Muscle layer of colon (tissue), 2 donors: ENCODE results near the gene LACC1.

Experiments used
- H3K27ac ChIP-seq: one replicate; pipeline ENCODE4 v1.7.0; 2013; ENCODE audit warnings: low read depth, mild to moderate bottlenecking, low read length, moderate library complexity
- H3K27me3 ChIP-seq, 2 donors: one replicate each; pipeline ENCODE4 v1.7.0; 2013; ENCODE audit warnings: low read length in 2 of 2, mild to moderate bottlenecking in 2 of 2; ENCODE audit not compliant: insufficient read depth in 2 of 2, control insufficient read depth in 1 of 2
- H3K36me3 ChIP-seq: one replicate; pipeline ENCODE4 v1.7.0; 2013; ENCODE audit warnings: mild to moderate bottlenecking, low read length; ENCODE audit not compliant: insufficient read depth
- H3K4me1 ChIP-seq: one replicate; pipeline ENCODE4 v1.7.0; 2013; ENCODE audit warnings: mild to moderate bottlenecking, low read length; ENCODE audit not compliant: insufficient read depth
- H3K4me3 ChIP-seq, 2 donors: one replicate each; pipeline ENCODE4 v1.7.0; 2013; ENCODE audit warnings: low read length in 2 of 2, low read depth in 1 of 2, mild to moderate bottlenecking in 1 of 2, moderate library complexity in 1 of 2
- H3K9ac ChIP-seq: one replicate; pipeline ENCODE4 v1.7.0; 2013; ENCODE audit warnings: low read length
- H3K9me3 ChIP-seq: one replicate; pipeline ENCODE4 v1.7.0; 2013; ENCODE audit warnings: mild to moderate bottlenecking, low read length
- donor health status: abdominal sarcoma.
- donor health status: Adenocarcinoma of cecum.

Gene LACC1

DNA sequence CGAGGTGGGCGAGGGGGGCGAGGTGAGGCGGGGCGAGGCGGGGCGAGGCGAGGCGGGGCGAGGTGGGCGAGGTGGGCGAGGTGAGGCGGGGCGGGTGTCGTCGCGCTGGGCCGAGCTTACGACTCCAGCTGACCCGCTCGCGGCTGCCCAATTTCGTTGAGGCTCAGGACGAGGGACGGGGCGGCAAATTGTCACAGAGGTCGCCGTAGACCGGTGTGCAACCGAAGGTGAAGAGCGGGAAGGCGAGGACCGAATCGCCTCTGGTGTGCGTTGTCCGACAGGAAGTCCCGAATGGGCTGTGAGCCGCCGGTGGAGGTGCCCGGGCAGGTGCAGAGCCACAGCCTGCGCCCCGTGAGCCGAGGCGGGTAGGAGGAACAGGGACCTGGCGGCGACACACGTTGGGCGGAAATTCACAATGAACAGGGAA lies at the start of gene LACC1:
TSS of gene LACC1 (plus strand) at position 150 of the 427 bp plus-strand sequence. CDS start 1,082 bp downstream, outside the sequence.
- H3K4me3 ChIP-seq: peak within 1 kb of the TSS; percentile 68 to 74
- peak within 1 kb of the TSS; percentile 93 for H3K27ac ChIP-seq
- H3K36me3 ChIP-seq: no peaks in the 10 kb centered on the region
- H3K27me3 ChIP-seq: no peaks in the 10 kb centered on the region
- H3K4me1 ChIP-seq: peaks cover 12% of the 10 kb centered on the region
- H3K9me3 ChIP-seq: no peaks in the 10 kb centered on the region
- peak within 1 kb of the TSS; percentile 62 for H3K9ac ChIP-seq

DNA sequence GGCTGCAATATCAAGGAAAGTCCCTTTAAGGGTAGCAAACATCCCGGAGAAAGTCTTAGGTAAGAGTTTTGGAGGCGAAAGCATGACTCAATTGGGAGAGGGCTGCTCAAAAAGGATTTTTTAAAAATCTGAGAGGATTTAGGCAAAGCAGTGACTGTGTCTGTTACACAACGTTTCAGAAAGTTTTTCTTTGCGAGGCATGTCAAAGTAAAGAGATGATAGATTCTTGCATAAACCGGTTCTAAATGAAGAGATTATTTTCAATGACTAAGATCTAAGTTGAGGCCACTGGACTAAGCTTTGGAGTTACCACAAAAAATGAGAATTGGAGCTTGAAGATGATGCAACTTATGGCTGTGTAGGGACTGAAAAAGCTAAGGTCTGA lies 49.2 kb upstream of the LACC1 start:
- Histone ChIP-seq H3K9ac (no peak overlapping the region), H3K36me3 (no peaks in the 10 kb centered on the region), H3K4me3 (no peak overlapping the region), H3K27ac (no peak overlapping the region), H3K9me3 (no peaks in the 10 kb centered on the region), H3K4me1 (no peaks in the 10 kb centered on the region), H3K27me3 (no peaks in the 10 kb centered on the region)

DNA sequence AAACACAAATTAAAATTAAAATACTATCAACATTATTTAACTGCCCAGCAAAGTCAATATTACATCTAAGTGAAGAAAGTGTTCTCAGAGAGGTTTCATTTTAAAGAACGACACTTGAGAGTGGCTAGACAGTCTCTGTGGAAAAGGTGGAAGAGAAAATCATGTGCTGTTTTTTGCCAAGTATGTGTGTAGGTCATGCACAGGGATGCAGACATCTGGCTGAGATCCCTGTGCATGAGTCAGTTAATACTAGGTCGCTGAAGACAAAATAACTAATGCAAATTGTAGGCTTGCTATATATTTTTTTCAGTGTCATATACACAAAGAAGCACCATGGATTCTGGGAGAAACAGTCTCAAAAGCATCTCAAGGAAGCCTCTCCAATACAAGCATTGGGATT lies 48.6 kb upstream of the LACC1 start:
- no peak overlapping the region for H3K9ac ChIP-seq
- H3K27me3 ChIP-seq: no peaks in the 10 kb centered on the region
- H3K27ac ChIP-seq: no peak overlapping the region
- no peaks in the 10 kb centered on the region for H3K36me3 ChIP-seq
- no peaks in the 10 kb centered on the region for H3K4me1 ChIP-seq
- H3K4me3 ChIP-seq: no peak overlapping the region
- H3K9me3 ChIP-seq: no peaks in the 10 kb centered on the region

DNA sequence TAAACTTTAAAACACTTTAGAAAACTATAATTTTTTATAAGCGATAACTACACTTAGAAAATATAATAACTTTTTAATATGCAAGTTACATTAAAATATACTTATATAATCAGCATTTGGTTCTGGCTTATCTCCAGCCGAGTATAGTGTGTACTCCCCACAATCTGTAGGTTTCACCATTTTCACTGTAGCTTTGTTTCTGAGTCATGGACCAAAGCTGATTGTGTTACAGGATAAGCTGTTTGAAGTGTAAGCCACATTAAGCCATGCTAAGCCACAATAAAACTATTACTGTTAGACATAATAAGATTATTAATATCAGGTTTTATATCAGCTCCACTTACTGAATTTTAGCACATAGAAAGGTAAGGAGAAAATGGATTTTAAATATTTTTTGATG lies 44.0 kb upstream of the LACC1 start:
- no peak overlapping the region for H3K27ac ChIP-seq
- no peaks in the 10 kb centered on the region for H3K4me1 ChIP-seq
- no peaks in the 10 kb centered on the region for H3K9me3 ChIP-seq
- H3K36me3 ChIP-seq: no peaks in the 10 kb centered on the region
- no peaks in the 10 kb centered on the region for H3K27me3 ChIP-seq
- H3K4me3 ChIP-seq: no peak overlapping the region
- H3K9ac ChIP-seq: no peak overlapping the region

DNA sequence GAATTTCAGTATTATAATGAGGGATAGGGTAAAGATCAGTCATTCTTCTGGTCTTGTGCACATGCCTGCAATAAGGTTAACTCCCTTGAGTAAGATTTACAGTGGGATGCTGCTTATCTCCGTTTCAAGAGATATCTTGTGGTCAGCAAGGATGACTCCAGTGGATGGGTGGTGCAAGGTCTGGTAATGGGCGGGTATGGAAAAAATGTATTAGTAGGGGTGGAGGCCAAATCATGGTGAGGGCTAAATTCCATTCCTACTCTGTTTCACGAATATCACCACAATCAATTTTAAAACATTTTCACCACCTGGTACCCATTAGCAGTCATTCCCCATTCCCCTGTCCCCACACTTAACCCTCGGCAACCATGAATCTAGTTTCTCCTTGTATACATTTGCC lies 40.8 kb upstream of the LACC1 start:
- H3K36me3 ChIP-seq: no peaks in the 10 kb centered on the region
- H3K4me1 ChIP-seq: no peaks in the 10 kb centered on the region
- no peaks in the 10 kb centered on the region for H3K9me3 ChIP-seq
- H3K9ac ChIP-seq: no peak overlapping the region
- H3K4me3 ChIP-seq: no peak overlapping the region
- no peaks in the 10 kb centered on the region for H3K27me3 ChIP-seq
- no peak overlapping the region for H3K27ac ChIP-seq

DNA sequence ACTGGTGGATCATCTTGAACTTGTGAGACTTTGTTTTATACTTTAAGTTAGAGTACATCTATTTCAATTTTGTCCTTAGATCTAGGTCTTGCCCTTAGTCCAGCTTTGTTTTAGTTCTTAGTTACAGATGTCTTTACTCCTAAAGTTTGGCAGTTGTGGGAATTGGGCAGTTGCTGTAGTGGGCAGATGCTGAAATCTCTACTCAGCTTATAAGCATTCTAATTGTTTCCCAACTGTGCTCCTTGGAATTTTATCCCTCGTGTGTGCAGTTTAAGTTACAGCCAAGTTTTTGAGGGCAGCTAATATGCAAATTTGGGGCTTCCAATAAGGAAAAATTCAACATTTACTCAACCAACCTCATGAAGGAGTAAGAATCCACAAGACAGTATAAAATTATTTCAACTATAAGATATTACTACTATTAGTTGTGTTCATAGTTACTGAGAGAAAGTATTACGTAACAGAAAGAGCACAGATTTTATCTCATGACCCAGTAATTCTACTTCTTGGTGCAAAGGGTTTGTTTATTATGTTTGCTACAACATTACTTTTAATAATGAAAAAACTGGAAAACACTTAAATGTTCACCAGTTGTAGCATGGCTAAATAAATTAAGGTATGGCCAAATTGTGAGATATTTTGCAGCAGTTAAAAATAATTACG lies 33.1 kb upstream of the LACC1 start:
- Histone ChIP-seq H3K4me3 (no peak overlapping the region), H3K9ac (no peak overlapping the region), H3K36me3 (no peaks in the 10 kb centered on the region), H3K9me3 (no peaks in the 10 kb centered on the region), H3K4me1 (no peaks in the 10 kb centered on the region), H3K27ac (no peak overlapping the region), H3K27me3 (no peaks in the 10 kb centered on the region)

DNA sequence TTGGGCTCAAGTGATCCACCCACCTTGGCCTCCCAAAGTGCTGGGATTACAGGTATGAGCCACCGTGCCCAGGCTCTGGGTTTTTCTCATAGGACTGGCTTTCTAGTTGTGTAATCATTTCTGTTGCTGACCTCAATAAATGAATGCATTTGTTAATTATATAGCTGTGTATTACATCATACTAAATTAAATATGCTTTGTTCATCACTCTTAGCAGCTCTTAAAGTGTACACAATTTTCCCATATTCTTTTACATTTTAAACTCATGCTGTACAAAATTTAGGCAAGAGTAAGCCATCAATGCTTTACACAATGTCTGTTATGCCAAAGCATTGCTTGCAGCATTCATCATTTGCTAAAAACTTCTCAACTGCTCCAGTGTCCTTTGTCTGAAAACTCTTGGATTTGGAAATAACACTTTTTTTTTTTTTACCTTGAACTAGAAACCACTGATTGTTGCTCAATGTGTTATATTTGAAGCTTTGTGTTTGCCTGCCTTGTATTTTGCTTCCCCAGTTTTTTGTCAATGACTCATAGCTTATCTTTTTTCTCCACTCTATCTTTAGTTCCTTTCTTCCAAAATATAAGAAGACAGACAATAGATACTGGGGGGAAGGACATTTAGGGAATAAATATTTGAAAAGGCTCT lies 31.6 kb upstream of the LACC1 start:
- Histone ChIP-seq H3K27me3 (no peaks in the 10 kb centered on the region), H3K9me3 (no peaks in the 10 kb centered on the region), H3K27ac (no peak overlapping the region), H3K36me3 (no peaks in the 10 kb centered on the region), H3K4me1 (no peaks in the 10 kb centered on the region), H3K9ac (no peak overlapping the region), H3K4me3 (no peak overlapping the region)

DNA sequence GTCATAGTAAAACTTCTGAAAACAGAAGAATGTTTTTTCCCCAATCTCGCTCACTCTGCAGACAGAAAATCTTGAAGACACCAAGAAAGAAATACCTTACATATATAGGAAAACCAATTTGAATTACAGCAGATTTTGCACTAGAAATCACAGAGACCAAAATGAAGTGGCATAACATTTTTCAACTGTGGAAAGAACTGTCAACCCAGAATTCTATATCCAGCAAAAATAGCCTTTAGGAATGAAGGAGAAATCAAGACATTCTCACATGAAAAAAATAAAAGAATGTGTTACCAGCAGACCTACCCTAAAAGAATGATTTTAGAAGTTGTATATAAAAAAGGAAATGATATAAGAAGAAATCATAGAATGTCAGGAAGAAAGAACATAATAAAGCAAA lies 28.8 kb upstream of the LACC1 start:
- H3K4me1 ChIP-seq: no peaks in the 10 kb centered on the region
- H3K36me3 ChIP-seq: no peaks in the 10 kb centered on the region
- H3K27ac ChIP-seq: no peak overlapping the region
- H3K27me3 ChIP-seq: no peaks in the 10 kb centered on the region
- no peaks in the 10 kb centered on the region for H3K9me3 ChIP-seq
- H3K4me3 ChIP-seq: no peak overlapping the region
- H3K9ac ChIP-seq: no peak overlapping the region

DNA sequence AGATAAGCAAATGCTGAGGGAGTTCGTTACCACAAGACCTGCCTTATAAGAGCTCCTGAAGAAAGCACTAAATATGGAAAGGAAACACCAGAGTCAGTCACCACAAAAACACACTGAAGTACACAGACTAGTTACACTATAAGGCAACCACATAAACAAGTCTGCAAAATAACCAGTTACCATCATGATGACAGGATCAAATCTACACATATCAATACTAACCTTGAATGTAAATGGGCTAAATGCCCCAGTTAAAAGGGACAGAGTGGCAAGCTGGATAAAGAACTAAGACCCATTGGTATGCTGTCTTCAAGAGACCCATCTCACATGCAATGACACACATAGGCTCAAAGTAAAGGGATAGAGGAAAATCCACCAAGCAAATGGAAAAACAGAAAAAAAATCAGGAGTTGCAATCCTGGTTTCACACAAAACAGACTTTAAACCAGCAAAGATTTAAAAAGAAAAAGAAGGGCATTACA lies 26.7 kb upstream of the LACC1 start:
- Histone ChIP-seq H3K27ac (no peak overlapping the region), H3K9ac (no peak overlapping the region), H3K27me3 (no peaks in the 10 kb centered on the region), H3K4me3 (no peak overlapping the region), H3K4me1 (no peaks in the 10 kb centered on the region), H3K36me3 (no peaks in the 10 kb centered on the region), H3K9me3 (no peaks in the 10 kb centered on the region)

DNA sequence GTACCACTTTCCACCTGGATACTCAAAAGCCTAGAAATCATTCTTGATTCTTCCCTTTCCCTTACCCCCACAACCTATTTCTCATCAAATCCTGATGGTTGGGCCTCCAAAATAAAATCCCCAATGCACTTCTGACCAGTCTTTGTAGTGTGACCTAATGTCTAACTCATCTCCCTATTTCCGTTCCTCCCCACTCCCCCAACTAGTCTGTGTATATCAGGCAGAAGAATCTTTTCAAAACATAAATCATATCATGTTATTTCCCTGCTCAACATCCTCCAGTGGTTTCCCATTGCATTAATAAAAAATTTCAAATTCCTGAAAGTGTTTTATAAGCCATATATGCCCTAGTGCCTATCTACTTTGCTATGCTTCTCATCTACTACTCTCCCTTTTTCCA lies 17.8 kb upstream of the LACC1 start:
- Histone ChIP-seq H3K9me3 (no peaks in the 10 kb centered on the region), H3K4me3 (no peak overlapping the region), H3K27ac (no peak overlapping the region), H3K4me1 (no peaks in the 10 kb centered on the region), H3K36me3 (no peaks in the 10 kb centered on the region), H3K9ac (no peak overlapping the region), H3K27me3 (no peaks in the 10 kb centered on the region)

DNA sequence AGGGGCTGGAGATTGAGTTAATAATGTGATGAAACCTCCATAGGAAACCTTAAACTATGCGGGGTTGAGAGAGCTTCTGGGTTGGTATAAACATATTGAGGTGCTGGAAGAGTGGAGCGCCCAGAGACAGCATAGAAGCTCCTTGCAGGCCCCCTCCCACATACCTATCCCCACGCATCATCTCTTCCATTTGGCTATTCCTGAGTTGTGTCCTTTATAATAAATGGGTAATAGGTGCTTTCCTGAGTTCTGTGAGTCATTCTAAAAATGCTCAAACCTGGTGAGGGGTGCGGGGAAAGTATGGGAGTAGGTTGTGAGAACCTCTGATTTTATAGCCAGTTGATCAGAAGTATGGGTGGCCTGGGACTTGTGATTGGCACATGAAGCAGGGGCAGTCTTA lies 14.8 kb upstream of the LACC1 start:
- H3K27ac ChIP-seq: no peak overlapping the region
- no peaks in the 10 kb centered on the region for H3K36me3 ChIP-seq
- H3K9me3 ChIP-seq: no peaks in the 10 kb centered on the region
- H3K27me3 ChIP-seq: no peaks in the 10 kb centered on the region
- no peak overlapping the region for H3K4me3 ChIP-seq
- H3K4me1 ChIP-seq: no peaks in the 10 kb centered on the region
- H3K9ac ChIP-seq: no peak overlapping the region

DNA sequence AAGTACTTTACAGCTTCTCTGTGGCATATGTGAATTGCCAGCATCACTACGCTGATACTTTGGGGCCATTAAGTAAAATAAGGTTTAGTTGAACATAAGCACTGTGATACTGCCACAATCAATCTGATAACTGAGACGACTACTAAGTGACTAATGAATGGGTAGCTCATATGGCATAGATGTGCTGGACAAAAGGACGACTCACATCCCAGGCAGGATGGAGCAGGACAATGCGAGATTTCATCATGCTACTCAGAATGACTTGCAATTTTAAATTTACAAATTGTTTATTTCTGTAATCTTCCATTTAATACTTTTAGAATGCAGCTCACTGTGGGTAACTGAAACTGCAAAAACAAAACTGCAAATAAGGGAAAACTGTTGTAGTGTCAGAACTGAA lies 13.8 kb upstream of the LACC1 start:
- H3K27ac ChIP-seq: no peak overlapping the region
- H3K9ac ChIP-seq: no peak overlapping the region
- no peaks in the 10 kb centered on the region for H3K27me3 ChIP-seq
- no peak overlapping the region for H3K4me3 ChIP-seq
- H3K9me3 ChIP-seq: no peaks in the 10 kb centered on the region
- no peaks in the 10 kb centered on the region for H3K36me3 ChIP-seq
- H3K4me1 ChIP-seq: no peaks in the 10 kb centered on the region
